Activated CD8-positive, alpha-beta T cell treated with anti-CD3 and anti-CD28 coated beads for 36 hours (primary cell): ENCODE results near the gene LEF1. TPM values are rescaled to one million over a fixed set of nuclear protein-coding genes. Genes with fewer than 3 reads are reported as not detected.

ENCODE experiments used
- ATAC-seq: fragments of 200-7000 bp; cut with Tn5 transposase; one replicate; pipeline ENCODE4 v1.10.0; 2021; ENCODE audit warnings: mild to moderate bottlenecking, moderate library complexity
- CTCF ChIA-PET: fragments of 350-600 bp; sonication (Branson Sonifier 250); formaldehyde crosslinking; loops from one replicate; lab custom pipeline; 2021; ENCODE audit warnings: antibody characterized with exemption; lab: Charles Lee
- POLR2A ChIA-PET: fragments of 350-600 bp; sonication (Branson Sonifier 250); formaldehyde crosslinking; loops from one replicate; lab custom pipeline; 2021; ENCODE audit warnings: antibody characterized with exemption; lab: Charles Lee
- DNase-seq: peaks from one replicate; pipeline ENCODE4 v3.0.0-alpha.2; 2020
- H3K27ac Mint-ChIP-seq: one replicate; pipeline ENCODE4 v1.8.0; 2021; ENCODE audit warnings: mild to moderate bottlenecking, mixed read lengths
- H3K27me3 Mint-ChIP-seq: one replicate; pipeline ENCODE4 v1.8.0; 2021; ENCODE audit warnings: mixed read lengths
- H3K36me3 Mint-ChIP-seq: one replicate; pipeline ENCODE4 v1.8.0; 2021; ENCODE audit warnings: low read depth, mixed read lengths
- H3K4me1 Mint-ChIP-seq: one replicate; pipeline ENCODE4 v1.8.0; 2021; ENCODE audit warnings: low read depth, mixed read lengths
- H3K4me3 Mint-ChIP-seq: one replicate; pipeline ENCODE4 v1.8.0; 2021; ENCODE audit warnings: mild to moderate bottlenecking, moderate library complexity, mixed read lengths
- H3K9me3 Mint-ChIP-seq: one replicate; pipeline ENCODE4 v1.8.0; 2021; ENCODE audit warnings: mixed read lengths
- CTCF ChIP-seq: fragments of 200-600 bp; IDR thresholded peaks from one replicate; pipeline ENCODE4 v1.8.0; 2022; ENCODE audit warnings: antibody characterized with exemption, mild to moderate bottlenecking
- intact Hi-C: fragments of 100-400 bp; cut with micrococcal nuclease; formaldehyde crosslinking; loops from one replicate; pipeline ENCODE4 v1.10.0; 2022
- total RNA-seq, 2 experiments: library from RNA; stranded (reverse); gene quantifications; one replicate each; pipeline ENCODE4 v1.2.3, GENCODE V29; 2021

Gene LEF1
- total RNA-seq, 2 experiments from 2014 or later, result 178 to 182 TPM

DNA sequence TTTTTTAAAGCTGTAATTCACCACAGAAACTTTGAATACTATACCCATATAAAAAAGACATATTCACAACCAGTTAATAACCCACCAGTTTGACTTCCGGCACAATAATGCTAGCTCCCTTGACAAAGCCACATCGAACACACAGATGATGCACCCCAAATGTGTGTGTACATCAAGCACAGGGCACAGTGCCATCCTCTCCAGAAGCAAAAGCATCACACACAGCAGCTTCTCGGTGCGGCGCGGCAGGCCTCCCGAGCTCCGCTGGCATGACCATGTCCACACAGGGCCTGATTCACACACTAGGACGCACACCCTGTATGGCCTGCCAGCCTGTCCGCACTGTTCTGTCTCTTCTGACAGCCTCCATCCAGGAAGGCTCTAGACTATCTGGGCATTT is 88.0 kb downstream of the LEF1 start:
- intact Hi-C loops, result no loop called here
- H3K27ac Mint-ChIP-seq, result peak overlapping the region; percentile 95
- no peak for TF ChIP-seq CTCF
- CTCF ChIA-PET, result interaction anchor here (0.6 to 4.5 kb wide), 9 partner anchors 13 to 77 kb away, joined by 3 to 20 read pairs (median 4); no protein-coding TSS in a partner anchor
- H3K4me1 Mint-ChIP-seq, result peaks cover 72% of the 10 kb centered on the region
- peaks cover 70% of the 10 kb centered on the region for H3K36me3 Mint-ChIP-seq
- no peaks in the 10 kb centered on the region for H3K9me3 Mint-ChIP-seq
- H3K4me3 Mint-ChIP-seq, result peak overlapping the region; percentile 77
- no peaks in the 10 kb centered on the region for H3K27me3 Mint-ChIP-seq
- POLR2A ChIA-PET, result interaction anchor here (0.6 to 1.6 kb wide), 16 partner anchors 9 to 92 kb away, joined by 3 to 6 read pairs (median 3); no protein-coding TSS in a partner anchor
- DNase-seq (peak; percentile 68), ATAC-seq (peak; percentile 70)

- H3K4me1 Mint-ChIP-seq, result peaks cover 74% of the 10 kb centered on the region
- POLR2A ChIA-PET, result interaction anchor here (0.7 kb wide), 1 partner anchor 79 kb away, joined by 3 read pairs; no protein-coding TSS in a partner anchor
Measured at GRCh38 chr4:108078024-108078733, 90.6 kb downstream of the LEF1 start.

DNA sequence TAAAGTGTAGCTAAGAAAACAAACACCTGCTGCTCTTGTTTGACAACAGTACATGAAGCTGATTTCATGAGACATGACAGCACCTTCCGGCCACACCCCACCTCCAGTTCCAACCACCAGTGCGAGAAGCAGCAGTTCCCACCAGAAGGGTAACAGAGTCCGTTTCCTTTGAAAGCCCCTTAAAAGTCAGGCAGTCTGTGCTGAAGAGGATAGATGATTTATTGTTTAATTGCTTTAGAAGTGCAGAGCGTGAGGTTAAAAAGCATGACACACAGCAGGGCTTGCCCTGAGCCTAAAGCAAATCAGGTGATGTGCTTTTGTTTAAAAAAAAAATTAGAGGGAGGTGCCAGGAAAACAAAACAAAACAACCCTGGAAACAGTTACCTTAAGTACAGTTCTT is 96.4 kb downstream of the LEF1 start:
- POLR2A ChIA-PET, result interaction anchor here (1.0 to 2.2 kb wide), 9 partner anchors 8 to 83 kb away, joined by 3 to 6 read pairs (median 4); no protein-coding TSS in a partner anchor
- H3K4me1 Mint-ChIP-seq, result peaks cover 78% of the 10 kb centered on the region

More at GRCh38 chr4:108078024-108078733, 90.6 kb downstream of the LEF1 start:
- Mint-ChIP-seq H3K27me3 (no peaks in the 10 kb centered on the region), H3K36me3 (peaks cover 70% of the 10 kb centered on the region), H3K9me3 (no peaks in the 10 kb centered on the region), H3K27ac (peak overlapping the region; percentile 90), H3K4me3 (no peak overlapping the region)
- ATAC-seq (peak; percentile 40), DNase-seq (no peak)
- CTCF ChIA-PET, result interaction anchor here (1.0 to 1.5 kb wide), 6 partner anchors 13 to 59 kb away, joined by 3 to 5 read pairs (median 4); no protein-coding TSS in a partner anchor
- intact Hi-C loops, result no loop called here
- TF ChIP-seq CTCF, result no peak

DNA sequence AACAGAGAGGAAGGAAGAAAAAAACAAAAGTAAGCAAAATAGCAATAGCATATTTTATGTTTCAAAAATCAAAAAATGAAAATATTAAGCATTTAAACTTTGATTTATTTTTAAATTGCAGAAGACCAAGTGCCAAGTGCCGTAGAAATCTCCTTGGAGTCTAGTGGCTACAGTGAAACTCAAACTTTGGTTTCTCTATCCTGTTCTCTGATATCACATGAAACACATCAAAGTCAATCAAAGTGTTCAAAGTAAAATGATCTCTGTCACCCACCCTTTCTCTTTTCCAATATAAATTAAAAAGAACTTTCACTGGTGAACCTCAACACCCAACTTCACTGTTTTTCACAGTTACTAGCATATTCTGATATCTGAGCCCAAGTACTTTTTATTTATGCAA is 98.0 kb downstream of the LEF1 start:
- Mint-ChIP-seq H3K36me3 (peaks cover 69% of the 10 kb centered on the region), H3K27ac (peak overlapping the region; percentile 87), H3K27me3 (no peaks in the 10 kb centered on the region), H3K4me1 (peaks cover 80% of the 10 kb centered on the region), H3K9me3 (no peaks in the 10 kb centered on the region), H3K4me3 (no peak overlapping the region)
- no peak for TF ChIP-seq CTCF
- POLR2A ChIA-PET, result interaction anchor here (1.4 to 1.9 kb wide), 2 partner anchors 10 to 18 kb away, joined by 5 to 10 read pairs; no protein-coding TSS in a partner anchor
- intact Hi-C loops, result loop anchor here (5.0 kb wide), 2 partner anchors 33 to 37 kb away; no protein-coding TSS in a partner anchor
- no peak for ATAC-seq
- no peak for DNase-seq
- CTCF ChIA-PET, result no interaction called here

More for the DNA sequence above, 96.4 kb downstream of the LEF1 start:
- no peak for TF ChIP-seq CTCF
- DNase-seq, result peak; percentile 89
- ATAC-seq, result peak; percentile 93
- Mint-ChIP-seq H3K4me3 (peak overlapping the region; percentile 16), H3K27ac (peak overlapping the region; percentile 87), H3K9me3 (no peaks in the 10 kb centered on the region), H3K36me3 (peaks cover 63% of the 10 kb centered on the region), H3K27me3 (no peaks in the 10 kb centered on the region)
- CTCF ChIA-PET, result interaction anchor here (0.9 to 1.7 kb wide), 4 partner anchors 14 to 43 kb away, joined by 3 to 4 read pairs (median 4); no protein-coding TSS in a partner anchor
- intact Hi-C loops, result loop anchor here (5.0 kb wide), 2 partner anchors 35 kb away; no protein-coding TSS in a partner anchor
